ENCODE results near the gene HS3ST3A1. TPM values are rescaled to one million over a fixed set of nuclear protein-coding genes. Genes with fewer than 3 reads are reported as not detected.

HS3ST3A1 gene
- total and polyA plus RNA-seq, 2 experiments from 2014 or later = 1.2 to 1.5 TPM

- WGBS (ENCODE audit: low lambda C conversion rate, missing lambda C conversion rate) = 90% methylated on average over 2 of the region's 2 CpGs
- no peak overlapping the region for H3K4me3 ChIP-seq
- no peak overlapping the region for H3K4me2 ChIP-seq
Measured at GRCh38 chr17:13546851-13547250, 54.9 kb downstream of the HS3ST3A1 start.

GRCh38 chr17:13545941-13546340 lies 55.8 kb downstream of the HS3ST3A1 start:
- 66% methylated on average over 8 of the region's 8 CpGs for WGBS (ENCODE audit: low lambda C conversion rate, missing lambda C conversion rate)

More at GRCh38 chr17:13546851-13547250, 54.9 kb downstream of the HS3ST3A1 start:
- Histone ChIP-seq H3K27ac (no peak overlapping the region), H3K4me1 (ENCODE audit: insufficient read depth) (no peaks in the 10 kb centered on the region), H3K9me2 (replicated peaks; ENCODE audit: insufficient read depth) (no peaks in the 10 kb centered on the region), H3K36me3 (replicated peaks; ENCODE audit: insufficient read depth, low read depth) (no peaks in the 10 kb centered on the region), H2AFZ (no peak overlapping the region), H3K27me3 (no peaks in the 10 kb centered on the region), H3K9me3 (ENCODE audit: low read depth) (no peaks in the 10 kb centered on the region), H3K79me2 (no peaks in the 10 kb centered on the region), H4K20me1 (ENCODE audit: insufficient read depth, poor library complexity, severe bottlenecking) (no peaks in the 10 kb centered on the region)
- no peak for TF ChIP-seq EZH2 (IDR thresholded peaks at IDR 0.05; ENCODE audit: borderline replicate concordance)
- TF ChIP-seq EZH2phosphoT487 (IDR thresholded peaks at IDR 0.05; ENCODE audit: low read depth, severe bottlenecking, unreplicated experiment) = no peak
- no peak for TF ChIP-seq CTCF (IDR thresholded peaks at IDR 0.05; ENCODE audit: poor library complexity)
- no peak for DNase-seq (ENCODE audit: low spot score)

GRCh38 chr17:13544765-13545164 lies 57.0 kb downstream of the HS3ST3A1 start:
- Histone ChIP-seq H3K79me2 (no peaks in the 10 kb centered on the region), H2AFZ (no peak overlapping the region), H3K4me3 (no peak overlapping the region), H3K4me1 (ENCODE audit: insufficient read depth) (no peaks in the 10 kb centered on the region), H4K20me1 (ENCODE audit: insufficient read depth, poor library complexity, severe bottlenecking) (no peaks in the 10 kb centered on the region), H3K9me3 (ENCODE audit: low read depth) (no peaks in the 10 kb centered on the region), H3K27ac (peak overlapping the region; percentile 6), H3K27me3 (no peaks in the 10 kb centered on the region), H3K4me2 (no peak overlapping the region), H3K36me3 (replicated peaks; ENCODE audit: insufficient read depth, low read depth) (no peaks in the 10 kb centered on the region), H3K9me2 (replicated peaks; ENCODE audit: insufficient read depth) (no peaks in the 10 kb centered on the region)
- 75% methylated on average over 9 of the region's 9 CpGs for WGBS (ENCODE audit: low lambda C conversion rate, missing lambda C conversion rate)
- no peak for DNase-seq (ENCODE audit: low spot score)
- no peak for TF ChIP-seq EZH2 (IDR thresholded peaks at IDR 0.05; ENCODE audit: borderline replicate concordance)
- no peak for TF ChIP-seq EZH2phosphoT487 (IDR thresholded peaks at IDR 0.05; ENCODE audit: low read depth, severe bottlenecking, unreplicated experiment)

More at GRCh38 chr17:13545941-13546340, 55.8 kb downstream of the HS3ST3A1 start:
- H3K4me3 ChIP-seq = no peak overlapping the region
- no peaks in the 10 kb centered on the region for H3K36me3 ChIP-seq (replicated peaks; ENCODE audit: insufficient read depth, low read depth)
- no peaks in the 10 kb centered on the region for H3K79me2 ChIP-seq
- no peak for TF ChIP-seq CTCF (IDR thresholded peaks at IDR 0.05; ENCODE audit: poor library complexity)
- TF ChIP-seq EZH2phosphoT487 (IDR thresholded peaks at IDR 0.05; ENCODE audit: low read depth, severe bottlenecking, unreplicated experiment) = no peak
- TF ChIP-seq EZH2 (IDR thresholded peaks at IDR 0.05; ENCODE audit: borderline replicate concordance) = no peak
- no peaks in the 10 kb centered on the region for H3K4me1 ChIP-seq (ENCODE audit: insufficient read depth)
- H3K27me3 ChIP-seq = no peaks in the 10 kb centered on the region
- H3K9me3 ChIP-seq (ENCODE audit: low read depth) = no peaks in the 10 kb centered on the region
- H3K4me2 ChIP-seq = no peak overlapping the region
- no peaks in the 10 kb centered on the region for H4K20me1 ChIP-seq (ENCODE audit: insufficient read depth, poor library complexity, severe bottlenecking)
- DNase-seq (ENCODE audit: low spot score) = no peak
- H3K9me2 ChIP-seq (replicated peaks; ENCODE audit: insufficient read depth) = no peaks in the 10 kb centered on the region
- no peak overlapping the region for H2AFZ ChIP-seq
- no peak overlapping the region for H3K27ac ChIP-seq

- 44% methylated on average over 7 of the region's 7 CpGs for WGBS (ENCODE audit: low lambda C conversion rate, missing lambda C conversion rate)
- no peaks in the 10 kb centered on the region for H3K36me3 ChIP-seq (replicated peaks; ENCODE audit: insufficient read depth, low read depth)
- H3K27me3 ChIP-seq = no peaks in the 10 kb centered on the region
- no peak overlapping the region for H2AFZ ChIP-seq
- no peak overlapping the region for H3K4me2 ChIP-seq
- DNase-seq (ENCODE audit: low spot score) = peak; percentile 69
- H3K4me1 ChIP-seq (ENCODE audit: insufficient read depth) = no peaks in the 10 kb centered on the region
- H3K9me3 ChIP-seq (ENCODE audit: low read depth) = no peaks in the 10 kb centered on the region
- H3K79me2 ChIP-seq = no peaks in the 10 kb centered on the region
- H3K9me2 ChIP-seq (replicated peaks; ENCODE audit: insufficient read depth) = no peaks in the 10 kb centered on the region
- H3K27ac ChIP-seq = peak overlapping the region; percentile 6
- H3K4me3 ChIP-seq = no peak overlapping the region
- H4K20me1 ChIP-seq (ENCODE audit: insufficient read depth, poor library complexity, severe bottlenecking) = no peaks in the 10 kb centered on the region
- TF ChIP-seq CTCF (IDR thresholded peaks at IDR 0.05; ENCODE audit: poor library complexity) (no peak), EZH2 (IDR thresholded peaks at IDR 0.05; ENCODE audit: borderline replicate concordance) (no peak), EZH2phosphoT487 (IDR thresholded peaks at IDR 0.05; ENCODE audit: low read depth, severe bottlenecking, unreplicated experiment) (no peak)
Measured at GRCh38 chr17:13544292-13544691, 57.4 kb downstream of the HS3ST3A1 start.
